Measurements from ENCODE around the gene RGR.

RGR gene

DNA sequence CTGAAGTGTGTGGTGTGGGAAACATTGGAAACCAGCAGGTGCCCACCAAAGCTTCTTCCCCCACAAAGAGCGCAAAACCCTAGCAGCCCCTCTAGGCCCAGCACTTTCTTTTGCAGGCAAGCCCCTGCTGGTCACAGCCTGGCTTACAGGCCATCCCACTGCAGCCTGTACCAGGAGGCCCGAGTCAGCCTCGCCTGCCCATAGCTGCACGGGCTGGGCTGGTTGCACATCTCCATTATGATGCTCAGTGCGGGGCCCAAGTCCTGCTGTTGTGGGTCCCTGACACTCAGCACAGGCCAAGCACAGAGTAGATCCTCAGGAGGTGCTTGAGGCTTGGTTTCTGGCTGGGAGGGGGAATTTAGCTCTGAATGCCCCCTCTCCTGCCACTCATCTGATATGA is 42.5 kb upstream of the RGR start:
- H3K27ac ChIP-seq = no peak overlapping the region
- no peaks in the 10 kb centered on the region for H4K20me1 ChIP-seq
- H3K9me3 ChIP-seq (replicated peaks in 1 of 11) = no peaks in the 10 kb centered on the region
- no peaks in the 10 kb centered on the region for H3K36me3 ChIP-seq
- H3K4me3 ChIP-seq = no peak overlapping the region
- no peak overlapping the region for H3K4me2 ChIP-seq
- H3K9ac ChIP-seq = no peak overlapping the region
- H3K27me3 ChIP-seq = peaks cover 0 to under 1% (median 0%) of the 10 kb centered on the region in 11 experiments; a peak in 1 of 22 replicates
- peaks cover 0 to 7% (median 0%) of the 10 kb centered on the region in 10 experiments; a peak in 3 of 20 replicates for H3K4me1 ChIP-seq
- TF ChIP-seq Cebpa-rat (IDR thresholded peaks at IDR 0.05) = no peak

- Histone ChIP-seq H3K4me2 (no peak overlapping the region), H4K20me1 (no peaks in the 10 kb centered on the region), H3K27me3 (no peaks in the 10 kb centered on the region), H3K36me3 (no peaks in the 10 kb centered on the region), H3K9ac (no peak overlapping the region), H3K27ac (no peak overlapping the region), H3K9me3 (replicated peaks in 1 of 11) (no peaks in the 10 kb centered on the region), H3K4me1 (peaks cover 0 to 7% (median 0%) of the 10 kb centered on the region in 10 experiments; a peak in 3 of 20 replicates), H3K4me3 (no peak overlapping the region)
- no peak for TF ChIP-seq Cebpa-rat (IDR thresholded peaks at IDR 0.05)
Measured at GRCh38 chr10:84204122-84204521, 40.7 kb upstream of the RGR start.

DNA sequence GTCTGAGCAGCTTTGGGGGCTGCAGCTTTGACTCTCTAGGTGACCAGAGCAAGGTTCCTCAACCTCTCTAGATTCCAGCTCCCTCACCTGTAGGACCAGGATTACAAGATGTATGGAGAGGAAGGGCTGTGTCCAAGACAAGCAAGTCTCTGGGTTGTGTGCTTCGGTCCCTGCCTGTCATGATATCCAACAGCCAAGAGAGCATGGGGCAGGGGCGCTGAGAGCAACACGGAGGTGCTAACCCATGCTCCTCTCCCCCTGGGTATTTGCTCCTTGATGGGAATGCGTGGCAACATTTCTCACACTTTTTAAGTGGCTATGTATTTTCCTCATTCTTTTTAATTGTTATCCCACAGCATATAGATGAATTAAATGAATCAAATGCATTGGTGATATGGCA is 40.2 kb upstream of the RGR start:
- Histone ChIP-seq H3K9me3 (replicated peaks in 1 of 11) (no peaks in the 10 kb centered on the region), H3K4me2 (no peak overlapping the region), H3K36me3 (no peaks in the 10 kb centered on the region), H3K27me3 (no peaks in the 10 kb centered on the region), H3K4me1 (peaks cover 0 to 7% (median 0%) of the 10 kb centered on the region in 10 experiments; a peak in 3 of 20 replicates), H3K4me3 (no peak overlapping the region), H3K27ac (no peak overlapping the region), H4K20me1 (no peaks in the 10 kb centered on the region), H3K9ac (no peak overlapping the region)
- TF ChIP-seq Cebpa-rat (IDR thresholded peaks at IDR 0.05) = no peak

- Histone ChIP-seq H3K9ac (no peak overlapping the region), H3K27ac (no peak overlapping the region), H3K36me3 (no peaks in the 10 kb centered on the region), H3K4me2 (no peak overlapping the region), H3K9me3 (replicated peaks in 1 of 11) (no peaks in the 10 kb centered on the region), H3K27me3 (no peaks in the 10 kb centered on the region), H4K20me1 (no peaks in the 10 kb centered on the region), H3K4me1 (peaks cover 0 to 7% (median 0%) of the 10 kb centered on the region in 10 experiments; a peak in 3 of 20 replicates), H3K4me3 (no peak overlapping the region)
- TF ChIP-seq Cebpa-rat (IDR thresholded peaks at IDR 0.05) = no peak
Measured at GRCh38 chr10:84205049-84205852, 39.6 kb upstream of the RGR start.

GRCh38 chr10:84205853-84206525 is 38.9 kb upstream of the RGR start:
- Histone ChIP-seq H3K9ac (no peak overlapping the region), H3K27ac (no peak overlapping the region), H3K9me3 (replicated peaks in 1 of 11) (no peaks in the 10 kb centered on the region), H3K4me3 (no peak overlapping the region), H3K4me2 (no peak overlapping the region), H3K4me1 (peaks cover 0 to 6% (median 0%) of the 10 kb centered on the region in 10 experiments; a peak in 3 of 20 replicates), H3K36me3 (no peaks in the 10 kb centered on the region), H3K27me3 (no peaks in the 10 kb centered on the region), H4K20me1 (no peaks in the 10 kb centered on the region)
- TF ChIP-seq Cebpa-rat (IDR thresholded peaks at IDR 0.05) = no peak

GRCh38 chr10:84208023-84208422 is 36.8 kb upstream of the RGR start:
- no peak for TF ChIP-seq Cebpa-rat (IDR thresholded peaks at IDR 0.05)
- no peaks in the 10 kb centered on the region for H3K27me3 ChIP-seq
- no peaks in the 10 kb centered on the region; a peak in 1 of 22 replicates for H4K20me1 ChIP-seq
- no peak overlapping the region for H3K4me3 ChIP-seq
- no peak overlapping the region for H3K9ac ChIP-seq
- H3K4me1 ChIP-seq = no peaks in the 10 kb centered on the region
- no peaks in the 10 kb centered on the region for H3K9me3 ChIP-seq (replicated peaks in 1 of 11)
- H3K36me3 ChIP-seq = no peaks in the 10 kb centered on the region
- H3K4me2 ChIP-seq = no peak overlapping the region
- no peak overlapping the region for H3K27ac ChIP-seq

GRCh38 chr10:84211566-84211965 is 33.3 kb upstream of the RGR start:
- H3K9me3 ChIP-seq (replicated peaks in 1 of 11) = no peaks in the 10 kb centered on the region
- H3K27ac ChIP-seq = no peak overlapping the region
- H3K4me3 ChIP-seq = no peak overlapping the region
- H3K9ac ChIP-seq = no peak overlapping the region
- no peaks in the 10 kb centered on the region; a peak in 1 of 22 replicates for H4K20me1 ChIP-seq
- TF ChIP-seq Cebpa-rat (IDR thresholded peaks at IDR 0.05) = no peak
- no peaks in the 10 kb centered on the region for H3K27me3 ChIP-seq
- H3K36me3 ChIP-seq = no peaks in the 10 kb centered on the region
- no peak overlapping the region for H3K4me2 ChIP-seq
- no peaks in the 10 kb centered on the region for H3K4me1 ChIP-seq

DNA sequence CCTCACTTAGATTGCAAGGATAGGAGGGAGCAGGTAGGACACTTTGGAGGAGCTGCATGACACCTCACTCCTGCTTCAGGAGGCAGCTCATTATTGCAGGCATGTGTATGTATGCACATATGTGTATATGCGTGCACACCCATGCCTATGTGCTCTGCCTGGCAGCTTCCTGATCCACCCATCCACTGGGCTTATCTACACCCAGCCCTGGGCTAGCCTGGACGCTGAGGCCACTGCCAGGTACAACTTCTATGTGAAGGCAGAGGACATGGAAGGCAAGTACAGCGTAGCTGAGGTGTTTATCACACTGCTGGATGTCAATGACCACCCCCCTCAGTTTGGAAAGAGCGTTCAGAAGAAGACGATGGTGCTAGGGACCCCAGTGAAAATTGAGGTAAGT is 32.8 kb upstream of the RGR start:
- Histone ChIP-seq H3K36me3 (no peaks in the 10 kb centered on the region), H3K27ac (no peak overlapping the region), H3K27me3 (no peaks in the 10 kb centered on the region), H3K4me1 (no peaks in the 10 kb centered on the region), H3K9me3 (replicated peaks in 1 of 11) (no peaks in the 10 kb centered on the region), H3K9ac (no peak overlapping the region), H3K4me3 (no peak overlapping the region), H4K20me1 (no peaks in the 10 kb centered on the region; a peak in 1 of 22 replicates), H3K4me2 (no peak overlapping the region)
- no peak for TF ChIP-seq Cebpa-rat (IDR thresholded peaks at IDR 0.05)

GRCh38 chr10:84213076-84213475 is 31.8 kb upstream of the RGR start:
- Histone ChIP-seq H4K20me1 (no peaks in the 10 kb centered on the region; a peak in 1 of 22 replicates), H3K4me1 (no peaks in the 10 kb centered on the region), H3K27ac (no peak overlapping the region), H3K9ac (no peak overlapping the region), H3K4me3 (no peak overlapping the region), H3K4me2 (no peak overlapping the region), H3K36me3 (no peaks in the 10 kb centered on the region), H3K9me3 (replicated peaks in 1 of 11) (no peaks in the 10 kb centered on the region), H3K27me3 (no peaks in the 10 kb centered on the region)
- no peak for TF ChIP-seq Cebpa-rat (IDR thresholded peaks at IDR 0.05)
